Glutamatergic neuron (in vitro differentiated cells): Measurements from ENCODE around the gene YAP1. TPM values are rescaled to one million over a fixed set of nuclear protein-coding genes. Genes with fewer than 3 reads are reported as not detected.

Source experiments
- DNase-seq: peaks from one replicate; pipeline ENCODE4 v3.0.0; 2022
- H3K27ac Mint-ChIP-seq: one replicate; pipeline ENCODE4 v1.8.0; 2020; ENCODE audit warnings: mild to moderate bottlenecking, mixed read lengths, inconsistent platforms; ENCODE audit not compliant: unreplicated experiment
- H3K27me3 Mint-ChIP-seq: one replicate; pipeline ENCODE4 v1.8.0; 2020; ENCODE audit warnings: mild to moderate bottlenecking, moderate library complexity, mixed read lengths, inconsistent platforms; ENCODE audit not compliant: unreplicated experiment
- H3K36me3 Mint-ChIP-seq: one replicate; pipeline ENCODE4 v1.8.0; 2020; ENCODE audit warnings: mild to moderate bottlenecking, mixed read lengths, inconsistent platforms; ENCODE audit not compliant: unreplicated experiment
- H3K4me1 Mint-ChIP-seq: one replicate; pipeline ENCODE4 v1.8.0; 2020; ENCODE audit warnings: mild to moderate bottlenecking, low read depth, mixed read lengths, inconsistent platforms; ENCODE audit not compliant: unreplicated experiment
- H3K4me3 Mint-ChIP-seq: one replicate; pipeline ENCODE4 v1.8.0; 2020; ENCODE audit warnings: mild to moderate bottlenecking, mixed read lengths, inconsistent platforms; ENCODE audit not compliant: unreplicated experiment
- H3K9me3 Mint-ChIP-seq: one replicate; pipeline ENCODE4 v1.8.0; 2020; ENCODE audit warnings: mild to moderate bottlenecking, moderate library complexity, mixed read lengths, inconsistent platforms; ENCODE audit not compliant: unreplicated experiment
- total RNA-seq: library from RNA; stranded (reverse); fragmentation: NEBNext Ultra II Directional; extraction: Animal tissue kit (Norgen Biotek cat#: 25700); gene quantifications from one replicate; pipeline ENCODE4 v1.2.1, GENCODE V29; 2021; ENCODE audit not compliant: unreplicated experiment
- TF ChIP-seq, protein P1 (sequence below): fragments of 200-600 bp; sonication (generic); IDR thresholded peaks from one replicate; pipeline ENCODE4 v1.5.0; 2021; ENCODE audit not compliant: partially characterized antibody, unreplicated experiment

Gene YAP1
- total RNA-seq, 1 donor from 2014 or later: 1.3 TPM

DNA sequence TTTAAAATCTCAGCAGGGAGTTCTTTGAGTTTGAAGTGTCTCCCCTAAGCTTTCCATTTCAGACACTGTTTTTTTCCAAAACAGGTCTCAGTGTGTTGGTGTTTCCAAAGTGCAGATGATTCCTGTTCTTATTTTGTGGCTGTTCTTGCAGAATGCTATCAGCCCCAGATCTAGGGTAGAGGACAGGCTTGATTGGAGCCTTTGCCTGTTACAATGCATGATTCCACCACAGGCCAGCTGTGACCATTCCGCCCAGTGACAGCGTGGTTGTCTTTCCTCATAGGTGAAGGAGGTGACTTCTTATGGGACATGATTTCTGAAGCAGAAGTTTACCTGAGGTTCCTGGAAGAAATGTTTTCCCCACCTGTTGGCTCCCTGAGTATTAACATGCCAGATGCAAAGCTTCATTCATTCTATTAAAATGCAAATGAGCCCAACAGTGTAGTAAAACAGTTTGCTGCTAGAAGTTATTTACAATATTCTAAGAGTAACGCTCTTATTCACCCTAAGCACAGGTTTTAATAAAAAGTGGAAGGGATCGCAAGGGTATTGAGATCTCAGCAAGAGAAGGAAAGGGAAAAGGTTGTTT, 170.1 kb downstream of the YAP1 start:
- DNase-seq: no peak
- H3K4me3 Mint-ChIP-seq: no peak overlapping the region

More for the DNA sequence above, 170.1 kb downstream of the YAP1 start:
- Mint-ChIP-seq H3K27ac (no peak overlapping the region), H3K4me1 (no peaks in the 10 kb centered on the region), H3K9me3 (peaks cover 7% of the 10 kb centered on the region), H3K36me3 (no peaks in the 10 kb centered on the region), H3K27me3 (no peaks in the 10 kb centered on the region)
- TF ChIP-seq, protein P1, sequence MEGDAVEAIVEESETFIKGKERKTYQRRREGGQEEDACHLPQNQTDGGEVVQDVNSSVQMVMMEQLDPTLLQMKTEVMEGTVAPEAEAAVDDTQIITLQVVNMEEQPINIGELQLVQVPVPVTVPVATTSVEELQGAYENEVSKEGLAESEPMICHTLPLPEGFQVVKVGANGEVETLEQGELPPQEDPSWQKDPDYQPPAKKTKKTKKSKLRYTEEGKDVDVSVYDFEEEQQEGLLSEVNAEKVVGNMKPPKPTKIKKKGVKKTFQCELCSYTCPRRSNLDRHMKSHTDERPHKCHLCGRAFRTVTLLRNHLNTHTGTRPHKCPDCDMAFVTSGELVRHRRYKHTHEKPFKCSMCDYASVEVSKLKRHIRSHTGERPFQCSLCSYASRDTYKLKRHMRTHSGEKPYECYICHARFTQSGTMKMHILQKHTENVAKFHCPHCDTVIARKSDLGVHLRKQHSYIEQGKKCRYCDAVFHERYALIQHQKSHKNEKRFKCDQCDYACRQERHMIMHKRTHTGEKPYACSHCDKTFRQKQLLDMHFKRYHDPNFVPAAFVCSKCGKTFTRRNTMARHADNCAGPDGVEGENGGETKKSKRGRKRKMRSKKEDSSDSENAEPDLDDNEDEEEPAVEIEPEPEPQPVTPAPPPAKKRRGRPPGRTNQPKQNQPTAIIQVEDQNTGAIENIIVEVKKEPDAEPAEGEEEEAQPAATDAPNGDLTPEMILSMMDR: no peak

Other genes starting within 250 kb of the YAP1 start
- 3.9 TPM for gene CEP126, start 195.4 kb upstream of the YAP1 start, total RNA-seq
- gene ANGPTL5, start 193.9 kb upstream of the YAP1 start, total RNA-seq: not detected
- gene CFAP300, start 63.0 kb upstream of the YAP1 start, total RNA-seq: 1.4 TPM
- not detected for gene BIRC3, start 207.0 kb downstream of the YAP1 start, total RNA-seq
- 44.8 TPM for gene BIRC2, start 236.8 kb downstream of the YAP1 start, total RNA-seq